ENCODE results near the gene DHX30.

Gene DHX30

GRCh38 chr3:47781685-47782445 lies 21.1 kb upstream of the DHX30 start, which contains the start of gene SMARCC1:
Gene SMARCC1, minus strand, starts transcription at chr3:47781893. Its CDS starts 96 bp downstream, at chr3:47781797.
- peak within 1 kb of the TSS; percentile 92 for H3K4me3 ChIP-seq (ENCODE audit: low read length)
- peak; percentile 97 for DNase-seq (ENCODE audit: low read depth, low spot score)
- peaks cover 2% of the 10 kb centered on the region for H3K4me1 ChIP-seq (ENCODE audit: control insufficient read depth, insufficient read depth, low read length)
- H3K27me3 ChIP-seq (ENCODE audit: control insufficient read depth, insufficient read depth, low read length): no peaks in the 10 kb centered on the region
- H3K36me3 ChIP-seq (ENCODE audit: control insufficient read depth, insufficient read depth, low read length): no peaks in the 10 kb centered on the region
- no peak within 1 kb of the TSS for H3K27ac ChIP-seq (ENCODE audit: low read length)
- WGBS (ENCODE audit: insufficient coverage, insufficient read length): no CpG with 5 or more reads among the region's 79 CpGs
- no peaks in the 10 kb centered on the region for H3K9me3 ChIP-seq (ENCODE audit: control insufficient read depth, insufficient read depth, low read length)

GRCh38 chr3:47782446-47783308 lies 20.3 kb upstream of the DHX30 start:
- peak overlapping the region; percentile 92; the same call in 1 of the 2 replicates for H3K4me3 ChIP-seq (ENCODE audit: low read length)
- no peaks in the 10 kb centered on the region for H3K27me3 ChIP-seq (ENCODE audit: control insufficient read depth, insufficient read depth, low read length)
- H3K27ac ChIP-seq (ENCODE audit: low read length): no peak overlapping the region
- H3K36me3 ChIP-seq (ENCODE audit: control insufficient read depth, insufficient read depth, low read length): no peaks in the 10 kb centered on the region
- 100% methylated on average over 4 of the region's 23 CpGs for WGBS (ENCODE audit: insufficient coverage, insufficient read length)
- peaks cover 2% of the 10 kb centered on the region for H3K4me1 ChIP-seq (ENCODE audit: control insufficient read depth, insufficient read depth, low read length)
- H3K9me3 ChIP-seq (ENCODE audit: control insufficient read depth, insufficient read depth, low read length): no peaks in the 10 kb centered on the region
- no peak for DNase-seq (ENCODE audit: low read depth, low spot score)

GRCh38 chr3:47783673-47784072 lies 19.3 kb upstream of the DHX30 start:
- Histone ChIP-seq H3K4me1 (ENCODE audit: control insufficient read depth, insufficient read depth, low read length) (peaks cover 2% of the 10 kb centered on the region), H3K9me3 (ENCODE audit: control insufficient read depth, insufficient read depth, low read length) (no peaks in the 10 kb centered on the region), H3K4me3 (ENCODE audit: low read length) (no peak overlapping the region), H3K36me3 (ENCODE audit: control insufficient read depth, insufficient read depth, low read length) (no peaks in the 10 kb centered on the region), H3K27ac (ENCODE audit: low read length) (no peak overlapping the region), H3K27me3 (ENCODE audit: control insufficient read depth, insufficient read depth, low read length) (no peaks in the 10 kb centered on the region)
- DNase-seq (ENCODE audit: low read depth, low spot score): no peak

DNA sequence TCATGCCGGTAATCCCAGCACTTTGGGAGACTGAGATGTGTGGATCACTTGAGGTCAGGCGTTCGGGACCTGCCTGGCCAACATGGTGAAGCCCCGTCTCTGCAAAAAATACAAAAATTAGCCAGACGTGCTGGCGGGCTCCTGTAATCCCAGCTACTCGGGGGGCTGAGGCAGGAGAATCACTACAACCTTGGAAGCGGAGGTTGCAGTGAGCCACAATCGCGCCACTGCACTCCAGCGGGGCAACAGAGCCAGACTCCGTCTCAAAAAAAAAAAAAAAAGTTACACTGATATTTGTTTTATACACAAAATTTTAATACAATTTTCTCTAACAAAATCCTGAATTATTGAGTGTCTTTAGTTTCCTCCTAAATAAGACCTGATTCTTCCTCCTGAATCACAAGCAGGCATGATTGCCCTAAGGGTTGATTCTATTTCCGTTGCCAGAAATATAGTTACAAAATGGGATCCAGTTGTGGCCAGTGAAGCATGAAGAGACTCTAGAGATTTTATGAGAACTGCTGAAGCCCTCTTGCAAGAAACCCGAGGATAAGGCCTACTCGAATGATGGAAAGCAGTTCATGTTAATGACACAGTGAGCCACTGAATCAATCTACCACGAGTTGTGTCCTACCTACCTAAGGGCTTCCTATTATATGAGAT lies 11.6 kb upstream of the DHX30 start:
- Histone ChIP-seq H3K36me3 (ENCODE audit: control insufficient read depth, insufficient read depth, low read length) (no peaks in the 10 kb centered on the region), H3K4me1 (ENCODE audit: control insufficient read depth, insufficient read depth, low read length) (no peaks in the 10 kb centered on the region), H3K9me3 (ENCODE audit: control insufficient read depth, insufficient read depth, low read length) (no peaks in the 10 kb centered on the region), H3K27me3 (ENCODE audit: control insufficient read depth, insufficient read depth, low read length) (no peaks in the 10 kb centered on the region), H3K27ac (ENCODE audit: low read length) (no peak overlapping the region), H3K4me3 (ENCODE audit: low read length) (no peak overlapping the region; the same call in 1 of the 2 replicates)
- no CpG with 5 or more reads among the region's 16 CpGs for WGBS (ENCODE audit: insufficient coverage, insufficient read length)
- DNase-seq (ENCODE audit: low read depth, low spot score): no peak

DNA sequence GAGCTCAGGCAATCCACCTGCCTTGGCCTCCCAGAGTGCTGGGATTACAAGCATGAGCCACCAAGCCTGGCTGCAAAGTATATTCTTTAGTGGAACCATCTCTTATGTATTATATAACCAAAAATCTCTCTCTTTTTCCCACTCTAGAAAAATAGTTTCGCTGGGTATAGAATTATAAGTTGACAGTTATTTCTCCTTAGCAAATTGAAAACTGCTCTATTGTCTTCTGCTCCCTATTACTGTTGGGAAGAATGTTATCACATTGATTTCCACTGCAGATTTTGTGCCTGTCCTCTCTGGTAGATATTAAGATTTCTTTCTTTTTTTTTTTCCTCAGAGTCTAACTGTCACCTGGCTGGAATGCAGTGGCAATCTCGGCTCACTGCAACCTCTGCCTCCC lies 10.2 kb upstream of the DHX30 start:
- DNase-seq (ENCODE audit: low read depth, low spot score): no peak
- H3K4me1 ChIP-seq (ENCODE audit: control insufficient read depth, insufficient read depth, low read length): no peaks in the 10 kb centered on the region
- no peaks in the 10 kb centered on the region for H3K36me3 ChIP-seq (ENCODE audit: control insufficient read depth, insufficient read depth, low read length)
- H3K27me3 ChIP-seq (ENCODE audit: control insufficient read depth, insufficient read depth, low read length): no peaks in the 10 kb centered on the region
- H3K4me3 ChIP-seq (ENCODE audit: low read length): no peak overlapping the region
- no peaks in the 10 kb centered on the region for H3K9me3 ChIP-seq (ENCODE audit: control insufficient read depth, insufficient read depth, low read length)
- WGBS (ENCODE audit: insufficient coverage, insufficient read length): no CpG with 5 or more reads among the region's 2 CpGs
- H3K27ac ChIP-seq (ENCODE audit: low read length): no peak overlapping the region

- H3K9me3 ChIP-seq (ENCODE audit: control insufficient read depth, insufficient read depth, low read length): no peaks in the 10 kb centered on the region
- WGBS (ENCODE audit: insufficient coverage, insufficient read length): no CpG with 5 or more reads among the region's 4 CpGs
- no peaks in the 10 kb centered on the region for H3K36me3 ChIP-seq (ENCODE audit: control insufficient read depth, insufficient read depth, low read length)
- no peak overlapping the region for H3K27ac ChIP-seq (ENCODE audit: low read length)
- no peaks in the 10 kb centered on the region for H3K4me1 ChIP-seq (ENCODE audit: control insufficient read depth, insufficient read depth, low read length)
- H3K27me3 ChIP-seq (ENCODE audit: control insufficient read depth, insufficient read depth, low read length): no peaks in the 10 kb centered on the region
- H3K4me3 ChIP-seq (ENCODE audit: low read length): no peak overlapping the region
- no peak for DNase-seq (ENCODE audit: low read depth, low spot score)
Observed at GRCh38 chr3:47794544-47794943, 8.4 kb upstream of the DHX30 start.

DNA sequence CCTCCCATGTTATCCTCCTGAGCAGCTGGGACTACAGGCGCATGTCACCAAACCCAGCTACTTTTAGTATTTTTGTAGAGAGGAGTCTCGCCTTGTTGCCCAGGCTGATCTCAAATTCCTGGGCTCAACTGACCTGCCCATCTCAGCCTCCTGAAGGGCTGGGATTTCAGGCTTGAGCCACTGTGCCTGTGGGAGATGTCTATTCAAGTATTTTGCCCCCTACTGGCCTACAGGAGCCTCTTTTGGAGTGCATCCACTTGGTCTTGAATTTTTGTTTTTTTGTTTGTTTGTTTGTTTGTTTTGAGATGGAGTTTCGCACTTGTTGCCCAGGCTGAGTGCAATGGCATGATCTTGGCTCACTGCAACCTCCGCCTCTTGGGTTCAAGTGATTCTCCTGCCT lies 3.2 kb upstream of the DHX30 start:
- no peak overlapping the region for H3K27ac ChIP-seq (ENCODE audit: low read length)
- no peak overlapping the region for H3K4me3 ChIP-seq (ENCODE audit: low read length)
- H3K9me3 ChIP-seq (ENCODE audit: control insufficient read depth, insufficient read depth, low read length): no peaks in the 10 kb centered on the region
- no peaks in the 10 kb centered on the region for H3K27me3 ChIP-seq (ENCODE audit: control insufficient read depth, insufficient read depth, low read length)
- H3K4me1 ChIP-seq (ENCODE audit: control insufficient read depth, insufficient read depth, low read length): no peaks in the 10 kb centered on the region
- H3K36me3 ChIP-seq (ENCODE audit: control insufficient read depth, insufficient read depth, low read length): no peaks in the 10 kb centered on the region
- no peak for DNase-seq (ENCODE audit: low read depth, low spot score)
- no CpG with 5 or more reads among the region's 4 CpGs for WGBS (ENCODE audit: insufficient coverage, insufficient read length)

GRCh38 chr3:47803480-47804025 lies 615 bp downstream of the DHX30 start:
- Histone ChIP-seq H3K27me3 (ENCODE audit: control insufficient read depth, insufficient read depth, low read length) (no peaks in the 10 kb centered on the region), H3K4me1 (ENCODE audit: control insufficient read depth, insufficient read depth, low read length) (no peaks in the 10 kb centered on the region), H3K9me3 (ENCODE audit: control insufficient read depth, insufficient read depth, low read length) (no peaks in the 10 kb centered on the region), H3K27ac (ENCODE audit: low read length) (no peak overlapping the region), H3K4me3 (ENCODE audit: low read length) (peak overlapping the region; percentile 89), H3K36me3 (ENCODE audit: control insufficient read depth, insufficient read depth, low read length) (0 out of 2 replicates have a peak, but pooled peaks cover 4% of the 10 kb centered on the region)
- no peak for DNase-seq (ENCODE audit: low read depth, low spot score)
- no CpG with 5 or more reads among the region's 20 CpGs for WGBS (ENCODE audit: insufficient coverage, insufficient read length)

- H3K9me3 ChIP-seq (ENCODE audit: control insufficient read depth, insufficient read depth, low read length): no peaks in the 10 kb centered on the region
- no peaks in the 10 kb centered on the region for H3K27me3 ChIP-seq (ENCODE audit: control insufficient read depth, insufficient read depth, low read length)
- no peak overlapping the region for H3K27ac ChIP-seq (ENCODE audit: low read length)
- no CpG with 5 or more reads among the region's 1 CpG for WGBS (ENCODE audit: insufficient coverage, insufficient read length)
- no peak for DNase-seq (ENCODE audit: low read depth, low spot score)
- H3K36me3 ChIP-seq (ENCODE audit: control insufficient read depth, insufficient read depth, low read length): 0 out of 2 replicates have a peak, but pooled peaks cover 4% of the 10 kb centered on the region
- H3K4me1 ChIP-seq (ENCODE audit: control insufficient read depth, insufficient read depth, low read length): no peaks in the 10 kb centered on the region
- no peak overlapping the region for H3K4me3 ChIP-seq (ENCODE audit: low read length)
Observed at GRCh38 chr3:47804577-47804976, 1.6 kb downstream of the DHX30 start.

DNA sequence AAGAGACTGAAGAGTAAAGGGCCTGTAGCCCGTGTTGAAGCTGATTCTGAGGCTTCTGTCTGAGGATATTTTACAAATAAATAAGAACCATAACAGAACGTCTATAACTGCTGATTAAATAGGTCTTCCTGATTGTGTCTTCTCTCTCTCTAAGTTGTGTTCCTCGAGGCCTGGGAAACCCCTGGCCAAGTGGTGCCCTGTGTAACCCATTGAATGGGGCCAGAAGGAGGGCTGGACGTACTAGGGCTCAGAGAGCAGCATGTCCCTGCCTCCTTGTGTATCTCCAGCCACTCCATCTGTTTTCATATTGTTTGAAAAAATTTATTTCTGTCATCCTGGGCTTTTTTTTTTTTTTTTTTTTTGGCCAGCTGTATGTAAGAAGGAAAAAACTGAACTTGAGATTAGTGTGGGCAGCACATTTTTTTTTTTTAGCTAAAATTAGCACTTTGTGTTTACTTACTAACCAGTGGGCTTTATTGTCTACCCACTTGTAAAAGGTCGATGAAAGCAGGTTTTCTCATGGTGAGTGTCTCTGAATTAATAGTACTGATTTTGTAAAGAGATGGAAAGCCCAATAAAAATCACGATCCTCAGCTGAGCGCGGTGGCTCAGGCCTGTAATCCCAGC lies 10.7 kb downstream of the DHX30 start:
- Histone ChIP-seq H3K27ac (ENCODE audit: low read length) (no peak overlapping the region), H3K4me1 (ENCODE audit: control insufficient read depth, insufficient read depth, low read length) (no peaks in the 10 kb centered on the region), H3K9me3 (ENCODE audit: control insufficient read depth, insufficient read depth, low read length) (no peaks in the 10 kb centered on the region), H3K27me3 (ENCODE audit: control insufficient read depth, insufficient read depth, low read length) (no peaks in the 10 kb centered on the region), H3K4me3 (ENCODE audit: low read length) (no peak overlapping the region), H3K36me3 (ENCODE audit: control insufficient read depth, insufficient read depth, low read length) (peaks cover 10% of the 10 kb centered on the region; the same call in 1 of the 2 replicates)
- no peak for DNase-seq (ENCODE audit: low read depth, low spot score)
- WGBS (ENCODE audit: insufficient coverage, insufficient read length): no CpG with 5 or more reads among the region's 8 CpGs
